Astrocyte (in vitro differentiated cells and primary cell): Measurements from ENCODE around the gene TMEM238.

Experiments
- CTCF ChIP-seq: IDR thresholded peaks from 2 replicates; pipeline ENCODE4 v1.5.1; 2011; ENCODE audit warnings: low read depth, mild to moderate bottlenecking, inconsistent platforms, low read length, moderate library complexity; ENCODE audit not compliant: insufficient read depth
- EZH2 ChIP-seq: IDR thresholded peaks from 2 replicates; pipeline ENCODE4 v1.6.1; 2012; ENCODE audit warnings: mild to moderate bottlenecking, low read length, inconsistent platforms; ENCODE audit not compliant: insufficient read depth

GRCh38 chr19:55432241-55432959 lies 48.3 kb upstream of the TMEM238 start:
- TF ChIP-seq CTCF: no peak
- no peak for TF ChIP-seq EZH2
